GM12891 (cell line): ENCODE data around the gene JOSD1.

Experiments used
- PAX5 ChIP-seq: IDR thresholded peaks from 2 replicates; pipeline ENCODE4 v1.6.1; 2011; ENCODE audit warnings: low read length, moderate library complexity, mild to moderate bottlenecking; ENCODE audit not compliant: insufficient read depth, severe bottlenecking
- POLR2A ChIP-seq: IDR thresholded peaks from 2 replicates; pipeline ENCODE4 v1.6.1; 2011; ENCODE audit warnings: low read depth, low read length, control low read depth
- POLR2AphosphoS5 ChIP-seq: IDR thresholded peaks from 2 replicates; pipeline ENCODE4 v1.6.1; 2011; ENCODE audit warnings: low read depth, low read length, control low read depth
- TAF1 ChIP-seq: IDR thresholded peaks from 2 replicates; pipeline ENCODE4 v1.6.1; 2011; ENCODE audit warnings: low read depth, low read length, control low read depth

DNA sequence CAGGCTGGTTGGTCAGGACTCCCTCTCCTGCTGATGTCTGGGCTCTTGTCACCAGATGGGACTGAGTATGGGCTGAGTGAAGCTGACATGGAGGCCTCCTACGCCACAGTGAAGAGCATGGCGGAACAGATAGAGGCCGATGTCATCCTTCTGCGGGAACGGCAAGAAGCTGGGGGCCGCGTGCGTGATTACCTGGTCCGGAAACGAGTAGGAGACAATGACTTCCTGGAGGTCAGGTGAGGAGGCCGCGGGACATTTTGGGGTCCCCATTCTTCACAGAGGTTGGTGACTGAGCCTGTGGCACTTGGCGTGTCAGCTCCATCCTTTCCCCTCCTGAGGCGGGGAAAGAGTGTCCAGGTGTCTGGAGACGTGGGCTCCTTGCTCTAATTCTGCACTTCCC, 15.1 kb upstream of the JOSD1 start:
- TF ChIP-seq POLR2AphosphoS5, result no peak
- no peak for TF ChIP-seq POLR2A
- TF ChIP-seq PAX5, result no peak
- no peak for TF ChIP-seq TAF1
